Measurements from ENCODE around the gene CDKN2B.
A peak's percentile ranks its signal among the peaks of the same experiment; 100 is the strongest.

CDKN2B gene

DNA sequence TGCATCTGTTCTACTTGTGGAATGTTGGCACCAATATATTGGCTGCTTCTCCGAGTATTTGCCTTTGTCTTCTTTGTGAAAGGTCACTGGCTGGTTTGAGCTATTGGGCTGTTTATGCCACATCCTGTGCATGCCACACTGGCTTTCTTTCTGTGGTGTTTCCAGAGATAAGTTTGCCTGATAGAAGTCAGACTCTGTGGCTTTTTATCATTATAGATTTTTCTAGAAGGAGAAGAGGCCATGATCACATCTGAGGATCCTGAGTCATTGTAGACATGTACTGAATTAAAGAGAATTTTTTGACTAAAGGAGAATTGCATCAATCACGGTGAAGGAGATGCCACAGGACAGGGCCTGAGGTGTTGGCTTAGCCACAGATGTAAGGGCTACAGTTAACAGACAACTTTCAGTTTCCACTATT is 26.5 kb upstream of the CDKN2B start:
- no peak for DNase-seq (ENCODE audit: low read depth in 2 of 2)

- DNase-seq (ENCODE audit: low read depth in 2 of 2), result no peak
Observed at GRCh38 chr9:22033012-22033630, 24.0 kb upstream of the CDKN2B start.

DNA sequence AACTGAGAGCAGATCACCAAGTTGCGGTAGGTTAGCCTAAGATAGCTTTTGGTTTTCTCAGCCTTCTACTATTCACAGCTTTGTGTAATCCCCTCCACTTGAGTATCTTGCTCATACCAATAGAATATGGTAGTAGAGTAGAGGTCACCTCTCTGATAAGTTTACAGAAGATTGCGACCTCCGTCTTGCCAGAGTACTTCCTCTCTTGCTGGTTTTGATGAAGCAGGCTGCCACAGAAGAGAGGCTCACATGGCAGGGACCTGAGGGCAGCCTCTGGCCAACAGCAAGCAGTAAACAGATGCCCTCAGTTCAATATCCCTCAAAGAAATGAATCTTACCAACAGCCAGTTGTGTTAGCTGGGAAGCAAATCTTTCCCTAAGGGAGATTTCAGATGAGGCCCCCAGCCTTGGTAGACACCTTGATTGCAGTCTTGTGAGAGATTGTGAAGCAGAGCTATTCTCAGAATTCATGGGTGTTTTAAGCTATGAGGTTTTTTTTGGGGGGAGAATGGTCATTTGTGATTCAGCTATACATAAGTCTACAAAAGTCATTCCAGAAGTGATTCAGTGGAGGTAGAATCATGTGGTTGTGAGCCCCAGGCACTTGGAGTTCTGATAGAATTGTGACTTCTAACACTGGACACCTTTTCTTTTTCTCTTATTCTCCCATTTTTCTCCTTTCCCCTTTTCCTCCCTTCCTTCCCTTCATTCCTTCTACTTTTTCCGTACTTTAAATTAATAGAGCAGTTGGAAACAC is 22.7 kb upstream of the CDKN2B start:
- no peak for DNase-seq (ENCODE audit: low read depth in 2 of 2)

DNA sequence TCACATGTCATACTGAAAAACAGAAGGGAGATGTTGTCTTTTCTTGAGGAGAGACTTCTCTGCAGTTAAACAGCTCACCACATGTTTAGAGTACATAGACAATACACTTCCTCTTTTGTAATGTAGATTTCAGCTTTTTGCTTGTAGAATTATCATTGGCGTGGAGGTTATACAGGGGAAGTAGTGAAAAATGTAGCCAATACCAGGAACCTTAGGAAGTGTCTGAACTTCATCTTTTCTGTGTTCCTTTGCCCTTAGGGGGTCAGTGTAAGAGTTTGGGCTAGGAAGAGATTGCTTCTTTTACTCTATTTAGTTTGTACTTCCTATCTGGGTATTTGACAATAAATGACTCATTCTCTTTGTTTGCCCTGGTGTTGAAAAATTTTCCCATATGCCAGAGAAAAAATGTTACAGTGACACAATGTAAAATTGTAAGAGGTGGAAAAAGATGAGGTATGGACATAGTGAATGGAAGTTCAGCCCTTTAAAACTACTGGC is 21.0 kb upstream of the CDKN2B start:
- no peak for DNase-seq (ENCODE audit: low read depth in 2 of 2)

DNA sequence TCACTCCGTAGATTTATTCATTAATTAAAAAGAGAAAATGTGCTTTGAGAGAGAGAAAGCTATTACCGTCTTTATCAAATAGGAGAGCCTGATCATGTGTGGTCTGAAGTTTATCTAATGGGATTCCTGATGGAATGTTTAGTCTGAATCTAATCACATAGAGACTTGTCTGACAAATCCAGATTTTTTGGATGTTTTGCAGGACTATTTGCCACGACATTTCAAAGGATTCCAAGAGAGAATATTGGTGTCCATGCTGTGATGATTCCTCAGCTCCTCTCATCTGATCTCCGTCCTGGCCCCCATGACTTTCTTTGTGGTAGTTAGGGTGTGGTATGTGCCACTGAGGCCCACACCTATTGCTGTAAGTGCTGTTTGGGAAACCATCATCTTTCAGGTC is 20.1 kb upstream of the CDKN2B start:
- no peak for DNase-seq (ENCODE audit: low read depth in 2 of 2)

GRCh38 chr9:22028394-22028793 is 19.3 kb upstream of the CDKN2B start:
- no peak for DNase-seq (ENCODE audit: low read depth in 2 of 2)

- no peak for DNase-seq (ENCODE audit: low read depth in 2 of 2)
Observed at GRCh38 chr9:22026696-22027095, 17.6 kb upstream of the CDKN2B start.

DNA sequence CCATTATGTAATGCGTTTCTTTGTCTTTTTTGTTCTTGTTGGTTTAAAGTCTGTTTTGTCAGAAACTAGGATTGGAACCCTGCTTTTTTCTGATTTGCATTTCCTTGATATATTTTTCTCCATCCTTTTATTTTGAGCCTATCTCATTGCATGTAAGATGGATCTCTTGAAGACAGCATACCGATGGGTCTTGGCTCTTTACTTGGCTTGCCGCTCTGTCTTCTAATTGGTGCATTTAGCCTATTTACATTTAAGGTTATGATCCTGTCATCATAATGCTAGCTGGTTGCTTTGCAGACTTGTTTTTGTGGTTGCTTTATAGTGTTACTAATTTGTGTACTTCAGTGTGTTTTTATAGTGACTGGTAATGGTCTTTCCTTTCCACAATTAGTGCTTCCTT is 13.3 kb upstream of the CDKN2B start:
- DNase-seq (ENCODE audit: low read depth in 2 of 2), result no peak

DNA sequence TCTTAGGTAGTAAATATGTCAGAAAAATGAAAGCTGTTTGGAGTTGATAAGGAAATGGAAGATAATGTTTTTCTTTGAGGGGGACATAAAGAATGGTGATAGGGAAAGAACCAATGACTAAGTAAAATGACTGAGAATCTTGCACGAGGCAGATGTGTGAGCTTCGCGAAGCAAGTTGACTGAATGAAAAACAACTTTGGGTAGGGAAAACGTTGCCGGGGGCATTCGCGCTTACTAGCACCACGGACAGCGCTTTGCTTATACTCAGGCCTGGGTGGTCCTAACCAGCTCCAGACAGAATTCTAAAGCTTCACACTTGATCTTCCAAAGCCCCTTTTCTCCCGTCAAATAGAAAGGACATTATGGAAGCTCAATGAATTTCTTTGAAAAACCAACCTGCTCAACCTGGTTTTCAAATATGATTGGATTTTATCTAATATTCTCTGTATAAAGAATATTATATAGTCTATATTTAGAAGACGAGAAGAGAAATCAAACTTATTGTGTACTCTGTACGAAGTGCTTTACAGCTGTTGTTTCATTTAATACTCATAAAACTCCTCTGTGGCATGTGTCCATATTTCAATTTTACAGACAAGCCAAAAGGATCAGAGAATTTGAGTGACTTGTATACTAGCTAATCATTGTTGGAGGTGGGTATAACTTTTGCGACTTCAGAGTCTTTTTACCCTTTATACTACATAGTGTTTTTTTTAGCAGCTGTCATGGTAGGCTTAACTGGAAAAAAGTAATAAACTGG is 1.9 kb upstream of the CDKN2B start:
- DNase-seq (ENCODE audit: low read depth in 2 of 2), result no peak

DNA sequence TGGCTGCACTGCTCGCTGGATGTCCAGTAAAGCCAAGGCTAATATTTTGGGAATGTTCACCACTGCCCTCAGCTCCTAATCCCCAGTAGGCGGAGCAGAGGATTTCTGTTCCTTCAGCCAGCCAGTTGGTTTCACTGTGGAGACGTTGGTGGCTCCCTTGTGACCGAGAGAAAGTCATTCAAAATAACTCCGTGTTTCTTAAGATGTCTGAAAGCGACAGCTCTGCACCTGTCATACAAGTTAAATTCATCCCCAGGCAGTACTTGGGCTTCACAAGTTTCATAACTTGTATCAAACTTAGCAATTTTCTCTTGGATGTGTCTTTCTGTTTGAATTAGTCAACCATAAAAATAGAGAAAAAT is 382 bp upstream of the CDKN2B start:
- no peak for DNase-seq (ENCODE audit: low read depth in 2 of 2)

DNA sequence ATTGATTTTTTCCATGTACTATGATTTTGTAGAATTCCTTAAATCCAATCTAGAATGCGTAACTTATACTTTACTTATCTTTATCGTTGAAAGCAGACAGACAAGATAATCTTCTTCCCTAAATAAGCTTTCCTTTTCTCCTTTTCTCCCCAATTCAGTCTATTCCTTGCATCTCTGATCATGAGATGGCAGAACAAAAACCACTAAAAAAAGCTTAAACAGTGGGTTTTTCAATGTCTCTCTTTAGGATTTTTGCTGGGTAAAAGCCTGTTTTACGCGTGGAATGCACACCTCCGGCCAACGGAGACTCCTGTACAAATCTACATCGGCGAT is 755 bp downstream of the CDKN2B start:
- DNase-seq (ENCODE audit: low read depth in 2 of 2), result no peak

DNA sequence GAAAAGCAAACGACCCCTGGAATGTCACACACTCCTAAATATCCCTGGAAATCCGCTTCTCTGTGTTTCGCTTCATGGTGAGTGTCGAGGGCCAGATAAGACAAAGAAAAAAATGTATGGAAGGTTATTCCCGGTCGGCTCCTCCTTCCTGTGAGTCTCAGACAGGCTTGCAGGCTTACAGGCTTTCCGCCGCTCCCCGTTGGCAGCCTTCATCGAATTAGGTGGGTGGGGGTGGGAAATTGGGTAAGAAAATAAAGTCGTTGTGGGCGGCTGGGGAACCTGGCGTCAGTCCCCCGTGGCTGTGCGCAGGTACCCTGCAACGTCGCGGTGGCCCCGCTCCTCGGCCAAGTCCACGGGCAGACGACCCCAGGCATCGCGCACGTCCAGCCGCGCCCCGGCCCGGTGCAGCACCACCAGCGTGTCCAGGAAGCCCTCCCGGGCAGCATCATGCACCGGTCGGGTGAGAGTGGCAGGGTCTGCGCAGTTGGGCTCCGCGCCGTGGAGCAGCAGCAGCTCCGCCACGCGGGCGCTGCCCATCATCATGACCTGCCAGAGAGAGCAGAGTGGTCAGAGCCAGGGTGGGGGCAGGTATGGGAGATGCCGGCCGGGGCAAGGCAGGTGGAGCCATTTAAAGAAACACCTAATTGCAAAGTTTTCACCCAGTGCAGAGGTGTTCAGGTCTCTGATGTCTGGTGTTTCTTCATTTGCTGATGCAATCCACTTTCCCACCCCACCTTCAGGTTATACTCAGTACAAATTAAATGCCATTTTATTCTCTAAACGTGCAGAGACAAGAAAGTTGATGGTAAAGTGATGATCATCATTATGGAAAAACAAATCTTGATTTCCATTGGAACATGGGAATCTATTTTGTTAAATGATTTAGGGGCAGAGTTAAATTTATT is 3.2 kb downstream of the CDKN2B start:
- DNase-seq (ENCODE audit: low read depth in 2 of 2), result no peak

GRCh38 chr9:22005021-22005701 is 3.9 kb downstream of the CDKN2B start:
- no peak for DNase-seq (ENCODE audit: low read depth in 2 of 2)

- no peak for DNase-seq (ENCODE audit: low read depth in 2 of 2)
Observed at GRCh38 chr9:22002038-22002437, 7.1 kb downstream of the CDKN2B start.

- DNase-seq (ENCODE audit: low read depth in 2 of 2), result no peak
Observed at GRCh38 chr9:21998026-21998425, 11.1 kb downstream of the CDKN2B start.

GRCh38 chr9:21997480-21997879 is 11.6 kb downstream of the CDKN2B start:
- no peak for DNase-seq (ENCODE audit: low read depth in 2 of 2)

DNA sequence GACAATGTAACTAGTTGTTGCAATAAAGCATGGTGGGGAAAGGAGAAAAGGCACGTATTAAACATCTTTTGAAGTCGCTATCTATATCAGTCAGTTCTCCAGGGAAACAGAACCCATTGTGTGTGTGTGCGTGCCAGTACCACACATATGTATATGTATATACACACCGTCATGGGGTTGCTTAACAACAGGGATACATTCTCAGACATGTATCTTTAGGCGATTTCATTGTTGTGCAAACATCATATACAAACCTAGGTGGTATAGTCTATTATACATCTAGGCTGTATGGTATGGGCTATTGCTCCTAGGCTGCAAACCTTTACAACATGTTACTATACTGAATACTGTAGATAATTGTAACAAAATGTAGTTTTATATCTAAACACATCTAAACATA is 12.2 kb downstream of the CDKN2B start:
- no peak for DNase-seq (ENCODE audit: low read depth in 2 of 2)

- DNase-seq (ENCODE audit: low read depth in 2 of 2), result no peak
Observed at GRCh38 chr9:21996438-21996837, 12.7 kb downstream of the CDKN2B start.

- DNase-seq (ENCODE audit: low read depth in 2 of 2), result no peak
Observed at GRCh38 chr9:21995666-21996398, 13.3 kb downstream of the CDKN2B start.

DNA sequence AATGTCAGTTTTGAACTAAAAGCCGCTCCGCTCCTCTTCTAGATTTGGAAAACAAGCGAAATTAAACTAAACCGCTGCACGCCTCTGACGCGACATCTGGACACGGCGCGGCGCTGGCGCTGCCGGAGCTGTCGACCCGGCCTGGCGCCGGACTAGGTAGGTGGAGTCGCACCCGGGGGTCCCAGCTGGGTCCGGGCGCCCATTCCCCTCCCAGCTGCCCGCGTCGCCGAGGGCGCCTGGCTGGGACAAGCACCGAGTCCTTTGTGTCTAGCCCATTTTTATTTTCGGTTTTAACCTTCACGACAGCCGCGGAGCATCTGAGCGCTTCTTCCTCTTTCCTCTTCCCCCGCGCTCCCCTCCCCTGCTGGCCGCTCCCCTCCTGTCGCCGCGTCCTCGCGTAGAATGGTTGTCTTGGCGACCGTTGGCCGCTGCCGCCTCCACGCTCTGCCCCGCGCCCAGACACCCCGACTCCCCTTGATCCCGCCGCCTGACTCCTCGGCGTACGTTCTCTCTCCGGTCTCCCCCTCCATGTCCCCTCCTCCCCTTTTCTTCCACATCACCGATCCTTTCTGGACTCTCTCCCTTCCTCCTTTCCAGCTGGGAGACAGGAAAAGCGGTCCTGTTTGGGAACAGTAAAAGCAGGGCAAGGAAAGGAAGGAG is 14.0 kb downstream of the CDKN2B start:
- peak; percentile 50 to 72 for DNase-seq (ENCODE audit: low read depth in 2 of 2)

All from stimulated activated CD8-positive, alpha-beta memory T cell treated with anti-CD3 and anti-CD28 coated beads, Interleukin-7, amount 100 ng/mL, for 4 hours (primary cell).